HG03521 (cell line): ENCODE measurements around the gene C2orf76.
"Not testable (repeated sequence)": the region's sequence is repeated elsewhere in the genome, so short reads cannot be mapped to it uniquely, and the experiment has no call there.

Experiments used
- ATAC-seq: cut with Tn5 transposase; IDR thresholded peaks from one replicate; pipeline ENCODE4 v1.9.1; 2021; ENCODE audit warnings: mild to moderate bottlenecking, moderate library complexity; ENCODE audit not compliant: unreplicated experiment

The C2orf76 gene

GRCh38 chr2:119366649-119367471 lies at the start of gene C2orf76, which contains the start of gene DBI:
TSS of gene C2orf76 (minus strand) at chr2:119366834. CDS start at chr2:119339959, 26,875 bp downstream.
TSS of gene DBI (plus strand) at chr2:119366977. CDS start at chr2:119367052, 75 bp downstream.
- peak; percentile 95 for ATAC-seq

- no peak for ATAC-seq
These were observed 49.0 kb upstream of the C2orf76 start for GRCh38 chr2:119415630-119416029.

GRCh38 chr2:119414894-119415293 lies 48.3 kb upstream of the C2orf76 start:
- no peak for ATAC-seq

GRCh38 chr2:119409506-119409905 lies 42.9 kb upstream of the C2orf76 start:
- ATAC-seq, result no peak

GRCh38 chr2:119408221-119408619 lies 41.6 kb upstream of the C2orf76 start:
- ATAC-seq, result no peak

GRCh38 chr2:119407430-119408220 lies 41.0 kb upstream of the C2orf76 start:
- ATAC-seq, result no peak

- no peak for ATAC-seq
These were observed 38.5 kb upstream of the C2orf76 start for GRCh38 chr2:119405151-119405550.

- not testable (repeated sequence) for ATAC-seq
These were observed 37.0 kb upstream of the C2orf76 start for GRCh38 chr2:119403618-119404017.

GRCh38 chr2:119402645-119403560 lies 36.3 kb upstream of the C2orf76 start:
- ATAC-seq, result no peak

- ATAC-seq, result no peak
These were observed 35.5 kb upstream of the C2orf76 start for GRCh38 chr2:119402106-119402505.

GRCh38 chr2:119397196-119397595 lies 30.6 kb upstream of the C2orf76 start:
- ATAC-seq, result no peak

GRCh38 chr2:119393971-119394748 lies 27.5 kb upstream of the C2orf76 start:
- ATAC-seq, result no peak

GRCh38 chr2:119389615-119390306 lies 23.1 kb upstream of the C2orf76 start:
- ATAC-seq, result no peak

- ATAC-seq, result peak; percentile 71
These were observed 20.9 kb upstream of the C2orf76 start for GRCh38 chr2:119387381-119388129.

GRCh38 chr2:119385466-119385865 lies 18.8 kb upstream of the C2orf76 start:
- no peak for ATAC-seq

- ATAC-seq, result no peak
These were observed 18.3 kb upstream of the C2orf76 start for GRCh38 chr2:119384971-119385370.

- ATAC-seq, result no peak
These were observed 16.9 kb upstream of the C2orf76 start for GRCh38 chr2:119383410-119384140.

GRCh38 chr2:119378566-119378965 lies 11.9 kb upstream of the C2orf76 start:
- no peak for ATAC-seq
